ENCODE results near the gene CEACAM16. TPM values are rescaled to one million over a fixed set of nuclear protein-coding genes. Genes with fewer than 3 reads are reported as not detected.
A peak's percentile ranks its signal among the peaks of the same experiment; 100 is the strongest.

The CEACAM16 gene
- total and polyA plus RNA-seq, 12 donors = 0.27 to 1.4 (median 0.57) TPM; not detected in 7

- intact Hi-C loops (cut with DNase I) = no loop called here
- DNase-seq = no peak
- TF ChIP-seq POLR2A (IDR thresholded peaks at IDR 0.05) (no peak), CTCF (IDR thresholded peaks at IDR 0.05) (no peak)
- WGBS, 4 donors = 61 to 81% (median 77%) methylated on average over 10 to 14 of the region's 14 CpGs
- no peak overlapping the region for H3K4me3 ChIP-seq
- H3K36me3 ChIP-seq (replicated peaks in 1 of 2) = no peaks in the 10 kb centered on the region
- H3K9me3 ChIP-seq (replicated peaks in 1 of 3) = no peaks in the 10 kb centered on the region
- H3K27me3 ChIP-seq = no peaks in the 10 kb centered on the region
- peak overlapping the region in 2 of 5 donors; percentile 21 to 40 for H3K27ac ChIP-seq
- H3K4me1 ChIP-seq (replicated peaks in 1 of 2) = peaks cover 0 to 8% of the 10 kb centered on the region in 2 donors
These were observed 11.5 kb downstream of the CEACAM16 start for GRCh38 chr19:44710483-44710882.

- intact Hi-C loops (cut with DNase I) = no loop called here
- no peak overlapping the region for H3K4me3 ChIP-seq
- H3K27ac ChIP-seq = no peak overlapping the region
- H3K27me3 ChIP-seq = no peaks in the 10 kb centered on the region
- H3K36me3 ChIP-seq (replicated peaks in 1 of 2) = no peaks in the 10 kb centered on the region
- TF ChIP-seq CTCF (IDR thresholded peaks at IDR 0.05) (no peak), POLR2A (IDR thresholded peaks at IDR 0.05) (no peak)
- 52 to 61% (median 59%) methylated on average over 4 of the region's 4 CpGs for WGBS, 4 donors
- H3K9me3 ChIP-seq (replicated peaks in 1 of 3) = no peaks in the 10 kb centered on the region
- no peak for DNase-seq
- peaks cover 4 to 13% of the 10 kb centered on the region in 2 donors for H3K4me1 ChIP-seq (replicated peaks in 1 of 2)
These were observed 14.0 kb downstream of the CEACAM16 start for GRCh38 chr19:44712864-44713515.

GRCh38 chr19:44714597-44715169, 15.7 kb downstream of the CEACAM16 start:
- no peak for DNase-seq
- WGBS, 4 donors = 0 to 50% (median 48%) methylated on average over 1 to 2 of the region's 2 CpGs
- Histone ChIP-seq H3K27me3 (no peaks in the 10 kb centered on the region), H3K4me3 (no peak overlapping the region), H3K4me1 (replicated peaks in 1 of 2) (peaks cover 19 to 27% of the 10 kb centered on the region in 2 donors), H3K36me3 (replicated peaks in 1 of 2) (no peaks in the 10 kb centered on the region), H3K9me3 (replicated peaks in 1 of 3) (no peaks in the 10 kb centered on the region), H3K27ac (no peak overlapping the region)
- TF ChIP-seq CTCF (IDR thresholded peaks at IDR 0.05) (no peak), POLR2A (IDR thresholded peaks at IDR 0.05) (no peak)
- intact Hi-C loops (cut with DNase I) = no loop called here

GRCh38 chr19:44717603-44718002, 18.7 kb downstream of the CEACAM16 start:
- WGBS, 4 donors = 84 to 93% (median 91%) methylated on average over 5 to 6 of the region's 6 CpGs
- Histone ChIP-seq H3K4me1 (replicated peaks in 1 of 2) (peaks cover 28 to 29% of the 10 kb centered on the region in 2 donors), H3K9me3 (replicated peaks in 1 of 3) (no peaks in the 10 kb centered on the region), H3K27ac (peak overlapping the region in 4 of 5 donors; percentile 71 to 93 (median 92)), H3K4me3 (no peak overlapping the region), H3K36me3 (replicated peaks in 1 of 2) (no peaks in the 10 kb centered on the region), H3K27me3 (no peaks in the 10 kb centered on the region)
- intact Hi-C loops (cut with DNase I) = no loop called here
- no peak for DNase-seq
- TF ChIP-seq CTCF (IDR thresholded peaks at IDR 0.05) (no peak), POLR2A (IDR thresholded peaks at IDR 0.05) (no peak)
